GM18520 (cell line): ENCODE data around the gene PHF2.

Experiments used
- ATAC-seq: cut with Tn5 transposase; IDR thresholded peaks from one replicate; pipeline ENCODE4 v1.9.1; 2021; ENCODE audit not compliant: unreplicated experiment

The PHF2 gene

DNA sequence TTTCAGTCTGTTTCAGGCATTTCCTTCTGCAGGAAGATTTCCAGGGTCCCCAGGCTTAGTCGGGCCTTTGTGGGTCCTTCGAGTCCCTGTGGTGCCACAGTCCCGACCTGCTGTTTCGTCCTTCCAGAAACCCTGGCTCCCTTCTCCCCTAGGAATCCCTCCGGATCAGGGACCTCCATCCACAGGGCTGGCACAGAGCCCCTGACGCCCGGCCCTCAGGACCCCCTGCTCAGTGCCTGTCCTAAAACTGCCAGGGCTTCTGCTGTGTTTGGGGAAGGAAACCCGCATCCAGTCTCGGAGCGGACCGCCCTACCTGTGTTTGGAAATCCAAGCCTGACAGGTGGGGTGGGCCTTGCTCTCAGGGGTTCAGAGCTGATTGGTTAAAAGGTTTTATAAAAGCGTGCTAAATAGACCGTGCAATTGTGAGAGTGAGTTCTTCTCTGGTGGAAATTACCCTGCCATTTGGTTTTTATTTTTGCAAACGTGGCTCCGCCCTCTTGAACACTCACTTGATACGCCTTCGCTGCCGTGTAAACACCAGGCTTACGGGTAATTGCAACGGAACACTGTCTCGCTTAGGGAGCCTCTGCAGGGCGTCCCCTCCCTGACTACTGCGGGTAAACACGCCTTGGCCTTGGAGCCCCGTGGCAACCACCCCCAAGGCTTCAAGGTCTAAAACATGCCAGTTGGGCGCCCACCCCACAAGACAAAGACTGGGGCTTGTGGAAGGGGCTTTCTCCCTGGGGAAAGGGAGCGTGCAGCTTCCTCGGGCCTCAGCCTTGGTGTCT lies 121.2 kb downstream of the PHF2 start:
- no peak for ATAC-seq

DNA sequence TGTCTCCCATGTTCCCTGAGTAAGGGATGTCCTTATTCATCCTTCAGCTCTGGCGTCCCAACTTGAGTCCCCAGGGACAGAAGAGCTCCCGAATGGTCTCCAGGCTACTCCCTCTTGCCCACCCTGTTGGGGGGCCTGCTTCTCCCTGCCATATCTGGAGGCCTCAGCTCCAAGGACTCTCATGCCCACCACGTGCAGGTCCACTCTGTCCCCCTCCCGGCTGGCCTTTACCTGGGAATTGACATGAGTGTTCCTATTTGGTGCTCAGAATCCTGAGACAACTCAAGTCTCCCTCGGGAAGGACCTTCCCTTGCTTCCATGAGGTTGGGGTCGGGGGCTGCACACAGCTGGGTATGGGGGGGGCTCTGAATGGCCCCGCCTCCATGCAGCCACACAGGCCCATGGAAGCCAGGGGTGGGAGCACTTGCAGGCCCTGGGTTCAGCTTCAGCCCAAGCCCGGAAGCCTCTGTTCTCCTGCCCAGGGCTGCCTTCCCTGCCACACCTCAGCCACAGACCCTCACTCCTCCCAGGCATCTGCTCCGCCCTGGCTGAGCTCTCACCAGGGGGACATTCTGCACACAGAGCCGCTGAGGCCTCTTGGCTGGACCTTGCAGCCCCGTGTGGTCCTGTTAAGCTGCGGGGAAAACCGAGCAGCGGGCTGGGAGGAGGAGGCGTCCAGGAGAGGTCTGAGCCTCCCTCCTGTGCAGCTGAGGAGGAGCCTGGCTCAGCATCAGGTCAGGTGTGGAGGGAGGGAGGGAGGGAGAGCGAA lies 121.9 kb downstream of the PHF2 start:
- no peak for ATAC-seq

DNA sequence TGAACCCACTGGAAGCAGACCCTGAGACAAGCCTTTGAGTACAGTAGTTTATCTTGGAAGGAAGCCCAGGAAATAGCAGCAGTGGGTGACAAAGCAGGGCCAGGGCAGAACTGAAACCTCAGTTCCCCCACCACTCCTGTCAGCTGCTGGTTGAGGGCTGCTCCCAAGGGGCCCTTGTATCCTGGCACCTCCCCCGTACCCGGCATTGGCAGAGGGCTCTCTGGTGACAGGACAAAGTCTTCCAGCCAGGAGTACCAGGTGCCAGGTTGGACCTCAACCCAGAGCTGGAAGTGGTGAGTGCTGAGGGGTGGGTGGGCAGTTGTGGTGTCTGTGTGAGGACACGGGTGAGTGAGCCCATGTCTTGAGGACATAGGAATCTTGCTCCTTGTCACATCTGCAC lies 123.3 kb downstream of the PHF2 start:
- ATAC-seq, result no peak

DNA sequence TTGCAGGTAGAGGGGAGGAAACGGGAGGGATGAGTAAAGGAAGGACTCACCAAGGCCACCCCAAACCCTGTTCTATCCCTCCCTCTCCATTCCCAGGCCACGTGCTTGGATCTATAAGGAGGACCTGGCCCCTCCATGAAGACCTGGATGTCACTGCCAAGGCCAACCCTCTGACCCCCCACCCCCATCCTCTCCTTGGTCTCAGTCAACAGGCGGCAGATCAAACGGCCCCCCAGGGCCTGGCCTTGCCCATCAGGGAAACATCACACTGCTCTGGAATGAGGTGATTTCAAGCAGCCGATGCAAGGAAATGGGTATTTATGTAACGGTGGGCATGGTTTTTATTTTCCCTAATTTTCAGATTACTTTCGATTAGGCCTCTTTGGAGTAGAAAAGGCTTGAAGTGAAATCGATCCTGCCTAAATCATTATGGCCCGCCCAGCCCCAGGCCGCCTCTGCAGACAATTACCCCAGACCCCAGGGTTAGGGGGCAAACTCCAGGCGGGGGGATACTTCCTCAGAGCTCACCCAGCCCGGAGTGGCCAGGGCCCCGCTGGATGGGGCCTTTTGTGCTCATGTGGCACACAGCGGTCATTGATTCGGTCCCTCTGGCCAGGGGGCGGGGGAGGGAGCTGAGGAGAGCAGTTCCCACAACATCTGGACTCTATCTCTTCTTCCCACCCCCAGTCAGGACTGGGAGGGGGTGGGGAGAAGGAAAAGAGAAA lies 125.3 kb downstream of the PHF2 start:
- no peak for ATAC-seq

DNA sequence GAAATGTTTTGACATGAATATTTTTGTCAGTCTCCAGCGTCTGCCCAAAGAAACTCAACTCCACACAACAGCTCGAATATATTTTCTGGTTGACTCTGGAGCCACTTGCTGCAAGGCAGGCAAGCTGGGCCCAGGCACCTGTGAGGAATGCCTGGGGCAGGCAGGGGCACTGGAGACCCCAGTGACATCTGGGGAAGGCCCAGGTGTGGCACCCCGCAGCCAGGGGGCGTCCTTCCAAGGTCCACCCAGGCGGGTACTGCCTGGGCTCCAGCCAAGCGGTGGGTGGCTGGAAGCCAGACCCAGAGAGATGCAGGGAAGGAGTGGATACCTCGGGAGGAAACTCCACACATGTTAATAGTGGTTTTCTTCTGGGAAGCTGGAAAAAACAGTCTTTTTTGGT lies 125.9 kb downstream of the PHF2 start:
- ATAC-seq, result no peak

DNA sequence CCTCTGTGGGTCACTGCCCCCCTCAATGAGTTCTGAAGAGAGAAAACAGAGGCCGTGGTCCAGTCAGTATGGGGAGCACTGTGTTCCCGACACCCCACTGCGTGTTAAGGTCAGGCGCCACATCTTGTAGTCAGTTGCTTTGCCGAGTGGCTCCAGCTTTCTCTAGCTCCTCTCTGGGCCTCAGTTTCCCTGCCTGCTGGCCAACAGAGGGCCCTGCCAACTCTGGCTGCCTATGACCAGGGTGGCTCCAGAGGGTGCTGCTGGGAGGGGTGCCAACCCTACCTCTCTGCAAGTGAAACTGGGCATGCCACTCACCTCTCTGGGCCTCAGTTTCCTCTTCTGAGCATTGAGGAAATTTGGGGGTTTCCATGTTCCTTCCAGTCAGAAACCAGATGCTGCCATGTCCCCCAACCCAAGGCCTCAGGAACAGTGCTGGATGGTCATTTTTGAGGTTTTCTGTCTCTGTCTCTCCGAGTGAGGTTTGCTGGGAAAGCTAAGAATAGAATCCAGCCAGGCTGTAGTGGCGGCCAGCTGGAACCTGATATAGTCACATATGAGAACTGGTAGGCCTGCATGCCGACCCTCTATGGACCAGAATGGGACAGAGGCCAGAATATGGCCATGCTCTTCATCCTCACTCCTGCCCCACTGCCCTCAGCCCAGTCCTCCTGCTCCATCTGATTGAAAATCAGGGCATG lies 132.1 kb downstream of the PHF2 start:
- ATAC-seq, result no peak

DNA sequence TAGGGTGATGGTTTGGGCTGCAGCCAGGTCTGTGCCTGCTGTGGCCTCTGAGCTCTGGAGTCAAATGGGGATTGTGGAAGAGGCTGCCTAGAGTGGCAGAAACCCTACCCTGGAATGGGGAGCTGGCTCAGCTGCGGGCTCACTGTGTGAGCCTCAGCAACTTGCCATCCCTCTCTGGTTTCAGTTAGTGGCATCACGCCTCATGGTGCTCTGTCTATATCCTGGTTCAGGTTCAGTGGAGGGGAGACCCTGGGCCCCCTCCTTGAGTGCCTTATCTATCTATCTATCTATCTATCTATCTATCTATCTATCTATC lies 132.6 kb downstream of the PHF2 start:
- no peak for ATAC-seq

DNA sequence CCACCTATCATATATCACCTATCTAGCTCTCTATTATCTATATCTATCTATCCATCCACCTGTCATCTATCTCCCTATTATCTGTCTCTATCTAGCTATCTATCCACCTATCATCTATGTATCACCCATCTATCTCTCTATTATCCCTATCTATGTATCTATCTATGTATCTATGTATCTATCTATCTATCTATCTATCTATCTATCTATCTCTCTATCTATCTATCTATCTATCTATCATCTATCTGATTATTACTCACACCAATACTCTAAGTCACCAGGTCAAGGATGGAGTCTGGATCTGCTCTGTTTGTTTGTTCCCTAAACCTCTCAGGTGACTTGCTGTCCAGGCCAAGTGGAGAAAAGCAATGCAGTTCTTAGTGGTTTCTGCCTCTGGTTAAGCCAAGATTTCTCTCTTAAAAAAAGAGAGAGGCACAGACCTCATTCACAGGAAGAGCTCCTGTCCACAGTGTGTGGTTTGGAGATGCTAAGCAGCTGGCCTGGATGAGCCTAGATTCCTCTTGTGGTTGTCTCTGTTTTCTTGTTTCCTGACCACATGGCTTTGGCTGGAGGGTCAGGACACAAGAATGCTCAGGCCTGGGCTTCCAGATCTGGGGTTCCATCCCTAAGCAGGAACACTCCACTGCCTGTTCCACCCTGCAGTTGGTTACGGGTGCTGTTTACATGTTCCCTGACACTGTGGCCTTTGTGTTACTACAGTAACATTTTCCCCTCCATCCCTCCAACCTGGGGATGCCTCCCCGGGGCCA lies 133.4 kb downstream of the PHF2 start:
- ATAC-seq, result no peak

DNA sequence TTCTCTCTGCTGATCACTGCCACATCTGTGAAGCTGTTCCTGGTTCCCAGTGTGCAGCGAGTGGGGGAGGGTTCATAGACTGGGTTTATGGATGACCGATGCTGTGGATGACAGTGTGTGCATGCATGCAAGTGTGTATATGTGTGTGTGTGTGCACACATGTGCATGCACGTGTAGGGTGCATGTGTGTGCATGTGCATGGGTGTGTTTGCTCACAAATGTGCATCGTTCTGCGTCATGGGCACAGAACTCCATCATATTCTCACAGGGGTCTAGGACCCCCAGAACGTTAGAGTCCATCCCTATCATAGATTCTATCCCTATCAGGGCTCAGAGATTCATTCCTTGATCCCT lies 134.0 kb downstream of the PHF2 start:
- ATAC-seq, result no peak

DNA sequence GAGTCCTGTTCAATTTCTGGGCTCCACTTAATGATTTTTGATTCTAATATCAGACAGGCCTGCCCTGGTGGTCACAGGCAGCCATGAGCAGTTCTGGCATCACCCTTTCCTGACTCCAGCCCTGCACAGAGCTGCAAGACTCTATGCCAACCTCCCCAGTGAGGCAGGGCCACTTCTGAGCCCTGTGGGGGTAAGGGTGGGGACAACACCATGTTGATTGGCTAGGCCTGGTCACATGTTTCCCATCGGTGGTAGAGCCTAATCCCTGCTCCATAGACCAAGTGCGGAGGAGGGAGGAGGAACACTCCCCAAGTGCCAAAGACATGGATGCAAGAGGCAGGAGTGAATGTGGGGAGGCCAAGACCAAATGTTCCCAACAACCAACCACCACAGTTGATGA lies 134.6 kb downstream of the PHF2 start:
- ATAC-seq, result no peak

DNA sequence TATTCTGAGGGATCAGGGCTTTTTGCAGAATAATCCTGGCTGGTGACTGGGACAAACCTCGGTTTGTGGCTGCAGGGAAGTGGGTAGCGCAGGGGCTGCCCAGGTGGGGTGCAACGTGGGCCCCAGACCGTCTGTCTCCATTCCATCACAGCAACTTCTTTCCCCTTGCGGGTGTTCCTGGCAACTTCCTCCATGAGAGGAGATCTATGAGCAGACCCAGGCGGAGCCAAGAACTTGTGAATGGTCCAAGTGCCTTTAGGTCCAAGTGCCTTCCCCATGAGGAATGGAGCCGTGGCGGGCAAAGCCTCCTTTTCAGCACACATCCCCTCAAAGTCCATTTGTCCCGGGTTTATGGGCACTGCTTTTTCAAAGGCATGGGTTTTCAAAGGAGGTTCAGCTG lies 136.5 kb downstream of the PHF2 start:
- ATAC-seq, result no peak

DNA sequence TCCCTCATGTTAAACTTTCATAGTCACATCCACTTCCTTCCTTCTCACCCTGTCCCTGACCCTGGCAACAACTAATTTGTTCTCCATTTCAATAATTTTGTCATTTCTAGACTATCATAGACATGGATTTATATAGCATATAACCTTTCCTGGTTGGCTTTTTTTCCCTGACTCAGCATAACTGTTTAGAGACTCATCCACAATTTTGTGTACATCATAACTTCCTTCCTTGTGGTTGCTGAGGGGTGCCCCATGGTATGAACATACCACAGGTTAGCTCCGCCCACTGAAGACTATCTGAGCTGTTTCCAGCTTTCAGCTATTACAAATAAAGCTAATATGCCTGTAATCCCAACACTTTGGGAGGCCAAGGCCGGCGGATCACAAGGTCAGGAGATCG lies 137.3 kb downstream of the PHF2 start:
- no peak for ATAC-seq

DNA sequence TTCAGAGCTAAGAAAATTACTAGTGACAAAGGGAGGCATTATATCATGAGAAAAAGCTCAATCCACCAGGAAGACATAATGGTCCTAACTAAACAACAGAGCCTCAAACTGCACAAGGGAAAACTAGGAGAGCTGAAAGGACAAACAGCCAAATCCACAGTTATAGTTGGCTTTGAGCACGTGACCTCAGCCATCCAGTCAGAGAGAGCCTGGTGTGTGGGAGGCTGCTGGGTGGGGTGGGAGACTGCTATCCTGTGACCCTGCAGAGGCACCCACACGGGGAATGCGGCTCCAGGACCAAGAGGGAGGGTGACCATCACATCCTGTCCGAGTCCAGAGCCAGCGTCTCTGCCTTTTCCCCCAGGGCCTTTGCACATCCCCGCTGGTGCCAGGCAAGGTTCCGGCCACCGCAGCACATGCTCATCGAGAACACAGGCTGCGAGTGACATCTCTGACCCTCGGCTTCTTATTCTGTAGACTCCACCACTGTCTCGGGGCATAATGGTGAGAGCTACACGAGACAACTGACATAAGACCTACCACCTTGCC lies 145.1 kb downstream of the PHF2 start:
- no peak for ATAC-seq

DNA sequence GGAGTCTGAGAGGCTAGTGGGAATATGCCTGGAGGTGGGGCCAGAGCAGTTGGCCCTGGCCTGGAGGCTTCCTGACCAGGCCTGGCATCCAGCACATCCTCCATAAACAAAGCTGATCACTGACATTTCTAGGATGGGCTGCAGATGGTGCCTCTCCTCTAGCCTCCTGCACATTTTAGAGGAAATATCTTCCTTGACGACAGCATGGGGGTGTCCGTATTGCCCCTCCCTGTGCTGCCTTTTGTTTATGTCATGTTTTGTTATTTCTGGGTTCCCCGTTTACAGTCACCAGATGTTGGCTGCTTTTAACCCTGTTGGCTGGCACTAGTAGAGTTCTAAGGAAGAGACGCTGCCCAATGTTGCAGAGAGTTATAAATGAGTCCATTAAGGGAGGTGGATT lies 148.5 kb downstream of the PHF2 start:
- ATAC-seq, result no peak

DNA sequence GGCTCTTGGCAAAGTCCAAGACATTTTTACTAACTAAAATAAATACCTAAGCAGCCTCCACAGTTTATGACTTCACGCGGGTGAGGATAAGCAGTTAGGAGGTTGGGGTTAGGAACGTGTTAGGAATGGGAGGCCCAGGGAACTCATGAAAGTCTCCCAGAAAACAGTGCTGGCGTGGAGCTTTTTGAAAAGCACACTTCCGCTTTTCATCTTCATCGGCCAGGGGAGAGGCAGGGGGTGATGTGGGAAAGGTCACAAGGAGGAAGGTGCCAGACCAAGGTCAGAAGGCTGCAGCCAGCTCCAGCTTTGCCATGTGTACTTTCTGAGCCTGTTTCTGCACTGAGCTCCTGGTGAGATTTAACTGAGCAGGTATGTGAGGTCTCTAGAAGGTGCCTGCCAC lies 149.0 kb downstream of the PHF2 start:
- no peak for ATAC-seq

DNA sequence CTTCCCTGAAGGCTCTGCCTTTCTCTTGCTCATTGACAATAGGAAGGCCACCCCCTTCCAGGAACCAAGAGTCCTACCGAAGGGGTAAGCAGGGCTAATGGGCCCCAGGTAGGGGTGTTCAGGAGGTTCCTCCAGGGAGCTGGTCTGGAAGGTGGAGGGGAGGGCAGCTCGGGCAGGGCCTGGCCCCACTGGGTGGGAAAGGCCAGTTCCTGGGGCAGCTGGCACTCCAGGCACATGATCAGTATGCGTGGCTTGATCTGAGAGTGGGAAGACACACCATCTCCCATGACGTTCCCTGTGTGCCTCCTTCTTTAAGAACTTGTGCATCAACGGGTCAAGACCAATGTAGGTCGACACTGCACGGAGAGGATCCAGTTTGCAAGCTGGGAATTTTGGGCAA lies 149.8 kb downstream of the PHF2 start:
- no peak for ATAC-seq
